Left forelimb (tissue), 1 donor: ENCODE measurements around the gene TMEM225.
"Not testable (repeated sequence)": the region's sequence is repeated elsewhere in the genome, so short reads cannot be mapped to it uniquely, and the experiment has no call there.

Experiments used
- DNase-seq: peaks from one replicate; pipeline ENCODE4 v3.0.0-alpha.2; 2018; ENCODE audit warnings: low spot score

The TMEM225 gene, protein sequence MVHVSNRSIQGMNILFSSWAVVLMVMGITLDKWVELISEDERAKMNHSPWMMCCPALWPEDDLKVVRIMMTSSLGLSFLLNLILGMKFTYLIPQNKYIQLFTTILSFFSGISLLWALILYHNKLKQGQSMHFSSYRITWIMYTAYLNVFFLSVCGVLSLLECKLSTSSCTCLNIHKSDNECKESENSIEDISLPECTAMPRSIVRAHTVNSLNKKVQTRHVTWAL

DNA sequence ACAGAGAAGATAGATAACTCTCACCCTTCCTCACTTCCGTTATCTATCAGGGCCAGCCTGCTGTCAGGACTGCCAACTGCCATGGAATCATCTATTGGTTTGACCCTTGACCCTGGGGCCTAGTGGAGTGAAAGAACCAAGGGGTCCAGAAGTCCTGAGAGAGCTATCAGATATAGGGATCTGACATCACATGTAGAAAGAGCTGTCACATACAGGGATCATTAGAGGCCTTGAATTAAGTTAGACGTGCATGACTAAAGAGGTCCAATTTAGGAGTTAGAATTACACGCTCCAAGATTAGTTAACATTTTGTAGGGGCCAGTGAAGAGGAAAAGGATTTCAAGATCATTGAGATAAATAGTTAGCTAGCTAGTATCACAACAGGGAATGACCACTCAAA lies at the start of gene TMEM225:
Gene TMEM225, minus strand, starts transcription at position 101 of the 400 bp plus-strand sequence. CDS start 245 bp downstream, outside the sequence.
- DNase-seq, result no peak

GRCh38 chr11:123924027-123924426 lies 38.6 kb upstream of the TMEM225 start:
- DNase-seq, result no peak

GRCh38 chr11:123920943-123921342 lies 35.5 kb upstream of the TMEM225 start:
- no peak for DNase-seq

GRCh38 chr11:123905826-123906225 lies 20.4 kb upstream of the TMEM225 start:
- DNase-seq, result no peak

DNA sequence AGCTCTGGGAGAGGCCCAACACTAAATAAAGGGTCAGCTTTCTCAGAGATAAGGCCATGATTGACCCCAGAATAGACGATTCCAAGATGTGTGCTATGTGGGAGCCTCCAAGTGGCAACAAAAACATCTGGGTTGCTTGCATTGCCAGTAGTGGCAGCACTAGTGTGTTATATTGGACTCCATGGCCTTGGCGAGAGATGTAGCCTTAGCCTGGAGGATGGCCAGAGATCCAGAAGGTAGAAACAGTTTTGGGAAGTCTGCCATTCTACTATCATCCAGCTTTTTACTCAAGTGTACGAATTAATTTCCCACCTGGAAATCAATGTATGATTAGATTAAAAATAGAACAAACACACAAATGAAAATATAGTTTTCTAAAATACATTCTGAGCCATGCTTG lies 19.5 kb upstream of the TMEM225 start:
- DNase-seq, result no peak

DNA sequence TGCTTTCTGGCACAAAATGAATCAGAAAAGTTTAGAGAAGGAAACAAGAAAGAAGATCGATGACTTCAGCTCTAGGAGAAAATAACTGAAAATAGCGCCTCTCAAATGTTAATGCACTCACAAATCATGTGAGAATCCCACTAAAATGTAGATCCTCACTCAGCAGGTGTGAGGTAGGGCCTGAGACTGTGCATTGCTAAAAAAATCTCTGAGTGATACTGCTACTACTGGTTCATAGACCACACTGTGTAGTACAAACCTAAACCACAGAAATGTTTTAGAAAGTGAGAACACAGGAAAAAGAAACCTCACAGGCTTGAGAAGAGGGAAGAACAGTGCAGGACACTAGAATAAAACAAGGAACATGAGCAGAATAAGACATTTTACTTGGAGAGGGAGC lies 18.5 kb upstream of the TMEM225 start:
- DNase-seq, result no peak

DNA sequence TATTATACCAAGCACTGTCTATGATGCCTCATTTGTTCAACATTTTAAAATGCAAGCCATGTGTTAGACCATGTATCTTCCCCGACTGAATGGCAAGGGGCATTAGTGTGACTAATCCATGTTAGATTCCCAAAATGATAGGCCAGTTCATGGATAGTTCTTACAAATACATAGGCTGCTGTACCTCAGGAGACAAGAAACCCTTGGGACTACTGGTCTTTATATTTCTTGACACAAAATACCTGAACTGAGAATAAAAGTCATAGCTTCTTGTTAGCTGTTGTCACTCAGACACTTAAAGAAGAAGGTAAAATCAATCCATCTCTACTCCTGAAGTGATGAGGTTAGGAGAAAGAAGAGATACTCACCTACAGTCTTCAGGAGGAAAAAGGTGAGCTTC lies 16.4 kb upstream of the TMEM225 start, which contains the start of gene OR8D4:
Gene OR8D4, plus strand, starts transcription at position 301 of the 400 bp plus-strand sequence. CDS start 4,265 bp downstream, outside the sequence.
- DNase-seq, result no peak

DNA sequence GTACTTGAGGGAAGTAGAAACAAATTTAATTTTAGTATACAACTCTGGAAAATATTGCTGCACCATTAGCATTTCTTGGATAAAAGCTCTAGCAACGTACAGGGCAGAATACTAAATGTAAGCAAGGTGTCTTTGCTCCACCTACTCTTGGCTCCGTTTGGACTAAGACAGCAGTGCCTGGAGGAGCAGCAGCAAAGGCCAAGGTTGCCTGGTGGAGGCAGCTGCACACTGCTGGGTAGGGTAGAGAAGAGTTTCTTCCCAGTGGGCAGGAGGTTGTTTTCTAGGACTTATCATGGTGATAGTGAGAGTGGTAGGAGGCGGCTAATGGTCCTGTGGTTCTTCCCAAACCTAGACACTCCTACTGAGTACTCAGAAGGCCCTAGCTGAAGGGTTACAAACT lies 14.3 kb upstream of the TMEM225 start:
- DNase-seq, result no peak

GRCh38 chr11:123892031-123892430 lies 6.6 kb upstream of the TMEM225 start:
- no peak for DNase-seq

DNA sequence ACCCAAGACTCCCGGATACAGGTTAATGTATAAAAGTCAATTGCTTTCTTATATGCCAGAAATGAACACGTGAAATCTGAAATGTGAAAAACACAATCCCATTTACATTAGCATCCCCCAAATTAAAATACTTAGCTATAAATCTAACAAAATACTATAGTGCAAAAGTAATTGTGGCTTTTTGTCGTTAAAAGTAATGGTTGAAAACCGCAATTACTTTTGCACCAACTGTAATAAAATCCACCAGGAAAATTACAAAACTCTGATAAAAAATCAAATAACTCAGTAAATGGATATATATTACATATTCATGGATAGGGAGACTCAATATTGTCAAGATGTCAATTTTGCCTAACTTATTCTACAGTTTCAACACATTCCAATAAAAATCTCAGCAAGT lies 4.6 kb downstream of the TMEM225 start:
- no peak for DNase-seq

GRCh38 chr11:123867795-123868194 lies 17.7 kb downstream of the TMEM225 start:
- DNase-seq, result not testable (repeated sequence)

DNA sequence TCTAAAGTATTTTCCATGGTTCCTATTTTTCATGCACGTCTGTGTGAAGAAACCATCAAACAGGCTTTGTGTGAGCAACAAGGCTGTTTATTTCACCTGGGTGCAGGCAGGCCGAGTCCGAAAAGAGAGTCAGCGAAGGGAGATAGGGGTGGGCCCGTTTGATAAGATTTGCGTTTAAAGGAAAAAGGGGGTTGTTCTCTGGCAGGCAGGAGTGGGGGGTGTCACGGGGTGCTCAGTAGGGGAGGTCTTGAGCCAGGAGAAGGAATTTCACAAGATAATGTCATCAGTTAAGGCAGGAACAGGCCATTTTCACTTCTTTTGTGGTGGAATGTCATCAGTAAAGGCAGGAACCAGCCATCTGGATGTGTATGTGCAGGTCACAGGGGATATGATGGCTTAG lies 20.2 kb downstream of the TMEM225 start:
- DNase-seq, result not testable (repeated sequence)

GRCh38 chr11:123859731-123860130 lies 25.7 kb downstream of the TMEM225 start:
- no peak for DNase-seq

DNA sequence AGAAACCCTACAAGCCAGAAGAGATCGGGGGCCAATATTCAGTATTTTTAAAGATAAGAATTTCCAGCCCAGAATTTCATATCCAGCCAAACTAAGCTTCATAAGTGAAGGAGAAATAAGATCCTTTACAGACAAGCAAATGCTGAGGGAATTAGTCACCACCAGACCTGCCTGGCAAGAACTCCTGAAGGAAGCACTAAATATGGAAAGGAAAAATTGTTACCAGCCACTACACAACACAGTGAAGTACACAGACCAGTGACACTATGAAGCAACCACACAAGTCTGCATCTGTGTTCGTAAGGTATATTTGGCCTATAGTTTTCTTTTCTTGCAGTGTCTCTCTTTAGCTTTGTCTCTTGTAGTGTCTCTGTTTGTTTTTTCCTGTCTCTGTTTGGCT lies 29.0 kb downstream of the TMEM225 start:
- no peak for DNase-seq

DNA sequence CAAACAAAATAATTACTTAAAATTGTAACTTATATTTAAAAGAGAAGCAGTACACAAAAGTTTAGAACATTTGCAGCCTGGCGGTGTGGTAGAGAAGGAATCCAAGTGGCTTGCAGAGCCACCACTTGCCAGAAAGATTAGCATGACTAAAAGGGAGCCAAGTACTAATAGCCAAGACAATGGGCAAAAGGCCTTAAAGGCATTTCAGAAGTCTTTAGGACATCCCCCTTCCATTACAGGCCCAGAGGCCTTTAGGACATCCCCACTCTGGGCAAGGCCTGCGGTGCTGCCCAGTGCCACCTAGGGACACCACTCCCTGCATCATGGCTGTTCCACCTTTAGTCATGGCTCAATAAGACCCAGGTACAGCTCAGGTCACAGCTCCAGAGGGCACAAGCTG lies 32.4 kb downstream of the TMEM225 start:
- DNase-seq, result no peak

- no peak for DNase-seq
Measured at GRCh38 chr11:123852321-123852720, 33.1 kb downstream of the TMEM225 start.

- DNase-seq, result no peak
Measured at GRCh38 chr11:123851110-123851509, 34.4 kb downstream of the TMEM225 start.

DNA sequence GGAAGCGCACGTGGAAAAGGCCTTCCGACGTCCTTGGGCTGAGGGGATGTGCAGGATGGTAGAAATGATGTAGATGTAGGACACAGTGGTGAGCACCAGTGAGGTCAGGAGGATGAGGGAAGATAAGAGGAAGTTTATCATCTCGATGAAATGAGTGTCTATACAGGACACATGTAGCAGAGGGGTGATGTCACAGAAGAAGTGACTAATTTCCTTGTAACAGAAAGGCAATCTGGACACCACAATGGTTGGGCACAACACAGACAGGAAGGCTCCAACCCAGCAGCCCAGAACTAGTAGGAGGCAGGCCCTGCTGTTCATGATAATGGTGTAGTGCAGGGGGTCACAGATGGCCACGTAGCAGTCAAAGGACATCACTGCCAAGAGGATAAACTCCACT lies 44.3 kb downstream of the TMEM225 start:
- DNase-seq, result no peak

DNA sequence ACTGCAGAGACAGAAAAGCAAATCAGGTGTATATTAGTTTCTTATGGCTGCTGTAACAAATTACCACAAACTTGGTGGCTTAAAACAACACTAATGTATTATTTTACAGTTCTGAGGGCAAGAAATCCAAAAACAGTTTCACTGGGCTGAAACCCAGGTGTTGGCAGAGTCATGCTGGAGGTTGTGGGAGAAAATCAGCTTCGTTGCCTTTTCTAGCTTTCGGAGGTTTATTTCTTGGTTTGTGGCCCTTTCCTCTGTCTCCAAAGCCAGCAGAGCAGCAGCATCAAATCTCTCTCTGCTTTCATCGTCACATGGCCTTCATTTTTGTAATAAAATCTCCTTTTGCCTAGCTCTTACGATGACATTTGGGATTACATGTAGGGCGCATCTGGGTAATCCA lies 46.3 kb downstream of the TMEM225 start:
- no peak for DNase-seq

- no peak for DNase-seq
Measured at GRCh38 chr11:123838659-123839058, 46.8 kb downstream of the TMEM225 start.

- DNase-seq, result no peak
Measured at GRCh38 chr11:123838199-123838598, 47.3 kb downstream of the TMEM225 start.

- no peak for DNase-seq
Measured at GRCh38 chr11:123833095-123833494, 52.4 kb downstream of the TMEM225 start.
